GM12873 (cell line): ENCODE measurements around the gene COMP.

Source experiments
- CTCF ChIP-seq: IDR thresholded peaks from 2 replicates; pipeline ENCODE4 v1.5.1; 2012; ENCODE audit warnings: low read depth, mild to moderate bottlenecking, moderate library complexity, low read length, control low read depth; ENCODE audit not compliant: insufficient read depth; ENCODE audit errors: missing control alignments

COMP gene

GRCh38 chr19:18832306-18833140 is 41.4 kb upstream of the COMP start:
- peak; percentile 43 for TF ChIP-seq CTCF

GRCh38 chr19:18831524-18832305 is 40.6 kb upstream of the COMP start, which contains the start of gene UPF1:
Gene UPF1, plus strand, starts transcription at chr19:18831959. Its CDS starts 251 bp downstream, at chr19:18832210.
- peak; percentile 8 for TF ChIP-seq CTCF

GRCh38 chr19:18830488-18830887 is 39.4 kb upstream of the COMP start:
- TF ChIP-seq CTCF, result no peak

- TF ChIP-seq CTCF, result no peak
These were observed 37.7 kb upstream of the COMP start for GRCh38 chr19:18828786-18829185.

GRCh38 chr19:18817574-18817973 is 26.5 kb upstream of the COMP start:
- TF ChIP-seq CTCF, result no peak

- TF ChIP-seq CTCF, result no peak
These were observed 24.6 kb upstream of the COMP start for GRCh38 chr19:18815673-18816072.

GRCh38 chr19:18814063-18814462 is 23.0 kb upstream of the COMP start:
- TF ChIP-seq CTCF, result no peak
